ENCODE measurements around the gene CABLES2.
A peak's percentile ranks its signal among the peaks of the same experiment; 100 is the strongest.
"Not testable (repeated sequence)": the region's sequence is repeated elsewhere in the genome, so short reads cannot be mapped to it uniquely, and the experiment has no call there.

The CABLES2 gene

GRCh38 chr20:62433658-62434497 is 26.8 kb upstream of the CABLES2 start:
- DNase-seq: no peak

- DNase-seq: peak; percentile 7
Measured at GRCh38 chr20:62430866-62431447, 23.9 kb upstream of the CABLES2 start.

- DNase-seq: no peak
Measured at GRCh38 chr20:62430311-62430853, 23.3 kb upstream of the CABLES2 start.

GRCh38 chr20:62429455-62430310 is 22.6 kb upstream of the CABLES2 start:
- no peak for DNase-seq

- DNase-seq: no peak
Measured at GRCh38 chr20:62428396-62429295, 21.6 kb upstream of the CABLES2 start.

GRCh38 chr20:62428002-62428372 is 20.9 kb upstream of the CABLES2 start:
- no peak for DNase-seq

GRCh38 chr20:62427172-62428001 is 20.3 kb upstream of the CABLES2 start, which contains the start of gene RBBP8NL:
Gene RBBP8NL (minus strand): TSS chr20:62427539. CDS start chr20:62419647, 7,892 bp downstream.
- no peak for DNase-seq

- DNase-seq: peak; percentile 7
Measured at GRCh38 chr20:62426699-62427131, 19.6 kb upstream of the CABLES2 start.

- DNase-seq: not testable (repeated sequence)
Measured at GRCh38 chr20:62426059-62426348, 18.9 kb upstream of the CABLES2 start.

- DNase-seq: no peak
Measured at GRCh38 chr20:62425281-62426058, 18.4 kb upstream of the CABLES2 start.

GRCh38 chr20:62424249-62425107 is 17.4 kb upstream of the CABLES2 start:
- DNase-seq: no peak

GRCh38 chr20:62423326-62423706 is 16.2 kb upstream of the CABLES2 start:
- peak; percentile 17 for DNase-seq

GRCh38 chr20:62422636-62423325 is 15.7 kb upstream of the CABLES2 start:
- no peak for DNase-seq

- no peak for DNase-seq
Measured at GRCh38 chr20:62421716-62421990, 14.6 kb upstream of the CABLES2 start.

- no peak for DNase-seq
Measured at GRCh38 chr20:62420846-62421715, 14.0 kb upstream of the CABLES2 start.

GRCh38 chr20:62419759-62420158 is 12.7 kb upstream of the CABLES2 start:
- DNase-seq: no peak

- DNase-seq: no peak
Measured at GRCh38 chr20:62418709-62419487, 11.8 kb upstream of the CABLES2 start.
